OCI-LY1 (cell line): Measurements from ENCODE around the gene SMIM29.

Source experiments
- CTCF ChIP-seq: fragments of 200-600 bp; sonication (generic), shearing (Covaris generic); IDR thresholded peaks from 2 replicates; pipeline ENCODE4 v1.5.1; 2017; ENCODE audit warnings: mild to moderate bottlenecking, antibody characterized with exemption, low read length, moderate library complexity, mixed read lengths
- EZH2 ChIP-seq: fragments of 200-600 bp; sonication (generic), shearing (Covaris generic); IDR thresholded peaks from 2 replicates; pipeline ENCODE4 v1.8.0; 2017; ENCODE audit warnings: borderline replicate concordance, mixed run types, mild to moderate bottlenecking, antibody characterized with exemption, low read length, moderate library complexity, mixed read lengths

DNA sequence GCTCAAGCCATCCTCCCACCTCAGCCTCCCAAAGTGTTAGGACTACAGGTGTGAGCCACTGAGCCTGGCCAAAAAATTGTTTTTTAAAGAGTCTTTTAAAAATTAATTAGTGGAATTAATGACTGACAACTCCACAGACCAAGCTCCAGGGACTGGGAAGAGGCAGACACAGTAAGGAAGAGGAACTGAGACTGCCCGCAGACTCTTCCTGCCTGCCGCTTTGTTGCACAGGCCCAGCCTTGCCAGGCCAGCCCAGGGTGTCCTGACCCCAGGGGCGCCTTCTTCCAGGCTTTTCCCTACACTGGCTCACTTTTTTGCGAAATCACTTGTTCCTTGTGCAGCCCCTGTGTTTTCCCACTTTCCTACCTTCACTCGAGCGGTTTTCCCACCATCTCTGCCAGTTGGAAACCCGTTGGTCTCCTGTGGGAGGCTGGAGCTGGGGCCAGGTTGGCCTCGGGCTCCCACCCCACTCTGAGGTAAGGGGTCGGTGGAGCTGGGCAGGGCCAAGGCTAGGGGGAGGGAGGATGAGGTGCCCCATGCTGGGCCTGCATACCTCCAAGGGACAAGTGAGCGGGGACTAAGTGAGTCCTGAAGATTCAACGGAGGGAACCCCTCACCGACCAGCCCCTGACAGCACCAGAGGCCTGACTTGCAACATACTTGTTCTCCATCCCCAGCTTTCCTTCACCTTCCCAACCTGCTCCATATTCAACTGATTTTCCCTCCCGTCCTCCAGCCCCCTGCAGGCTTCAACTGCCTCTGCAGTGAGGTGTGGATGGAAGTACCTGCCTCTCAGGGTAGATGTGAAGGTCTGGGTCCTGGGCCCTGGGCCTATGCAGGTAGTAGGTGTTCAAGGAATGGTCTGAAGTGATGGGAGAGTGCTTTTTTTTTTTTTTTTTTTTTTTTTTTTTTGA lies 23.5 kb upstream of the SMIM29 start:
- TF ChIP-seq CTCF (no peak), EZH2 (no peak)
